Measurements from ENCODE around the gene TEC. TPM values are rescaled to one million over a fixed set of nuclear protein-coding genes. Genes with fewer than 3 reads are reported as not detected.

The TEC gene
- total RNA-seq, 1 donor from 2014 or later, result 8.8 TPM

DNA sequence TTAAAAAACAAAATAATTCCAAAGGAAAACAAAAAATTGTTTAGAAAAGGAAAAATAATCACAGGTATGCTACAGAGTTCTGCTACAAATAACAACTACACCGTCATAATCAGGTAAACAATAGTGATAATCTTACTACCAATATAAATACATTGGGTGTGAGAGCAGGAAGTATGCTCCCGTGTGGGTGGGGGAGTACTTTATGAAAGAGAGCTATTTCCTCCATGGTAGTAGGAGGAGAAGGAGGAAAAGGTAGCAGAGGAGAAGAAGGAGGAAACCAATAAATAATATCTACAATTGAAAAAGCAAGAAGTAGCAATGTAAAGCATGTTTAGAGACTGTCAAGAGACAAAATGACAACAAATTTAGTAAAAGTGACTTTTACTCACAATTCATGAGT is 35.1 kb downstream of the TEC start:
- no peaks in the 10 kb centered on the region for H3K9me3 Mint-ChIP-seq
- ChIA-PET CTCF (no interaction called here), POLR2A (no interaction called here)
- no peak overlapping the region for H3K4me3 Mint-ChIP-seq
- peaks cover 19% of the 10 kb centered on the region for H3K4me1 Mint-ChIP-seq
- no peaks in the 10 kb centered on the region for H3K27me3 Mint-ChIP-seq
- no peak for TF ChIP-seq CTCF (IDR thresholded peaks at IDR 0.05)
- ATAC-seq (ENCODE audit: low read depth) (no peak), DNase-seq (no peak)
- intact Hi-C loops (cut with micrococcal nuclease), result loop anchor here (2.0 kb wide), 1 partner anchor 26 kb away; no protein-coding TSS in a partner anchor
- H3K36me3 Mint-ChIP-seq (ENCODE audit: low read depth), result no peaks in the 10 kb centered on the region
- H3K27ac Mint-ChIP-seq, result no peak overlapping the region

GRCh38 chr4:48228949-48229348 is 40.7 kb downstream of the TEC start:
- no peak overlapping the region for H3K4me3 Mint-ChIP-seq
- no peaks in the 10 kb centered on the region for H3K9me3 Mint-ChIP-seq
- H3K27ac Mint-ChIP-seq, result no peak overlapping the region
- TF ChIP-seq CTCF (IDR thresholded peaks at IDR 0.05), result no peak
- H3K27me3 Mint-ChIP-seq, result no peaks in the 10 kb centered on the region
- DNase-seq (no peak), ATAC-seq (ENCODE audit: low read depth) (no peak)
- ChIA-PET CTCF (no interaction called here), POLR2A (no interaction called here)
- intact Hi-C loops (cut with micrococcal nuclease), result loop anchor here (5.0 kb wide), 1 partner anchor 37 kb away; no protein-coding TSS in a partner anchor
- H3K4me1 Mint-ChIP-seq, result peaks cover 12% of the 10 kb centered on the region
- peaks cover 13% of the 10 kb centered on the region for H3K36me3 Mint-ChIP-seq (ENCODE audit: low read depth)

GRCh38 chr4:48227662-48228061 is 42.0 kb downstream of the TEC start:
- Mint-ChIP-seq H3K27ac (no peak overlapping the region), H3K27me3 (no peaks in the 10 kb centered on the region), H3K4me1 (peaks cover 9% of the 10 kb centered on the region), H3K36me3 (ENCODE audit: low read depth) (peaks cover 13% of the 10 kb centered on the region), H3K9me3 (no peaks in the 10 kb centered on the region), H3K4me3 (no peak overlapping the region)
- DNase-seq, result no peak
- ATAC-seq (ENCODE audit: low read depth), result no peak
- intact Hi-C loops (cut with micrococcal nuclease), result loop anchor here (5.0 kb wide), 1 partner anchor 35 kb away; no protein-coding TSS in a partner anchor
- ChIA-PET CTCF (no interaction called here), POLR2A (no interaction called here)
- no peak for TF ChIP-seq CTCF (IDR thresholded peaks at IDR 0.05)

GRCh38 chr4:48226199-48226598 is 43.4 kb downstream of the TEC start:
- ChIA-PET CTCF (no interaction called here), POLR2A (no interaction called here)
- DNase-seq (no peak), ATAC-seq (ENCODE audit: low read depth) (no peak)
- intact Hi-C loops (cut with micrococcal nuclease), result loop anchor here (5.0 kb wide), 1 partner anchor 34 kb away; no protein-coding TSS in a partner anchor
- TF ChIP-seq CTCF (IDR thresholded peaks at IDR 0.05), result no peak
- Mint-ChIP-seq H3K36me3 (ENCODE audit: low read depth) (peaks cover 18% of the 10 kb centered on the region), H3K27ac (peak overlapping the region; percentile 27), H3K27me3 (no peaks in the 10 kb centered on the region), H3K4me1 (peaks cover 9% of the 10 kb centered on the region), H3K9me3 (no peaks in the 10 kb centered on the region), H3K4me3 (peak overlapping the region; percentile 51)

GRCh38 chr4:48225368-48226141 is 44.1 kb downstream of the TEC start:
- Mint-ChIP-seq H3K9me3 (no peaks in the 10 kb centered on the region), H3K27me3 (no peaks in the 10 kb centered on the region), H3K36me3 (ENCODE audit: low read depth) (peaks cover 18% of the 10 kb centered on the region), H3K4me1 (peaks cover 9% of the 10 kb centered on the region), H3K4me3 (no peak overlapping the region), H3K27ac (peak overlapping the region; percentile 51)
- no peak for ATAC-seq (ENCODE audit: low read depth)
- intact Hi-C loops (cut with micrococcal nuclease), result loop anchor here (5.0 kb wide), 1 partner anchor 33 kb away; no protein-coding TSS in a partner anchor
- TF ChIP-seq CTCF (IDR thresholded peaks at IDR 0.05), result no peak
- DNase-seq, result no peak
- ChIA-PET POLR2A (no interaction called here), CTCF (no interaction called here)
